Thoracic aorta (tissue), 2 donors: ENCODE results near the gene DYSF. TPM values are rescaled to one million over a fixed set of nuclear protein-coding genes. Genes with fewer than 3 reads are reported as not detected.

ENCODE experiments used
- ATAC-seq: fragments of 150-250 bp; one replicate; pipeline ENCODE4 v1.8.0; 2017; ENCODE audit warnings: low read depth; ENCODE audit not compliant: insufficient number of reproducible peaks, low FRiP score
- DNase-seq: peaks from one replicate; pipeline ENCODE4 v3.0.0-alpha.2; 2020; ENCODE audit warnings: low spot score
- H3K27ac ChIP-seq, 2 donors: fragments of 200-600 bp; sonication (generic); 1 replicate in 1 of 2; 2 replicates in 1 of 2; pipeline ENCODE4 v1.5.1; 2016; ENCODE audit warnings: mild to moderate bottlenecking in 2 of 2, moderate library complexity in 2 of 2
- H3K27me3 ChIP-seq: fragments of 200-600 bp; sonication (generic); replicated peaks from 2 replicates; pipeline ENCODE4 v1.6.0; 2016; ENCODE audit warnings: mild to moderate bottlenecking; ENCODE audit not compliant: insufficient read depth
- H3K36me3 ChIP-seq: fragments of 200-600 bp; sonication (generic); one replicate; pipeline ENCODE4 v1.5.1; 2016
- H3K4me1 ChIP-seq, 2 donors: fragments of 200-600 bp; sonication (generic); 1 replicate in 1 of 2; 2 replicates in 1 of 2; pipeline versions ENCODE4 v1.5.1 to v1.6.0; 2016; ENCODE audit warnings: low read depth in 2 of 2, mild to moderate bottlenecking in 1 of 2; ENCODE audit not compliant: control insufficient read depth in 1 of 2
- H3K4me3 ChIP-seq: fragments of 200-600 bp; sonication (generic); 2 replicates; pipeline ENCODE4 v1.5.1; 2016; ENCODE audit warnings: mild to moderate bottlenecking
- H3K9me3 ChIP-seq: fragments of 200-600 bp; sonication (generic); 2 replicates; pipeline ENCODE4 v1.5.1; 2016
- total RNA-seq, 2 donors: library from RNA; depleted of rRNA; stranded (reverse); fragments of >200 nt; gene quantifications; one replicate each; pipeline versions ENCODE4 v1.1.0 to v1.2.3, GENCODE V29; 2016
- TF ChIP-seq, protein P1 (sequence below): fragments of 200-600 bp; sonication (generic); IDR thresholded peaks from one replicate; pipeline ENCODE4 v1.5.1; 2019; ENCODE audit warnings: antibody characterized with exemption

Gene DYSF
- total RNA-seq, 2 donors from 2014 or later: 13.0 to 15.2 TPM

DNA sequence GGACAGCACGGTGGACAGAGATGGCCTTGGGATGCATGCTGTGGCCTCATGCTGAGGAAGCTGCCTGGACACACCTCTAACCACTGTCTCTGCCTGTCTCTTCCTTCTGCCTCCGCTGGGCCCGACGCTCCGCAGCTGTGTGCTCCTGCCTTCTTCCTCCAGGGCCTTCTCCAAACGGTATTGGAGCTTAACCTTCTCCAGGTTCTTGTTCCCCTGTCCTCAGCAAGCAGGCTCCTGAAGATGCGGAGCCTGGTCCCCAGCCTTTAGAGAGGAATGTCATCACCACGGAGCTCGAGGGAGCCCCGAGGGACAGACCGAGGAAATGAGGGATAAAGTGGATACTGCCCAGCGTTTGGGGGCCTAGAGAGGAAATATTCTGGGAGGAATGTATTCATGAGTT is 155.1 kb downstream of the DYSF start:
- H3K27ac ChIP-seq: no peak overlapping the region
- DNase-seq (no peak), ATAC-seq (no peak)
- H3K36me3 ChIP-seq: no peaks in the 10 kb centered on the region
- no peak overlapping the region for H3K4me3 ChIP-seq
- H3K9me3 ChIP-seq: no peaks in the 10 kb centered on the region
- TF ChIP-seq, protein P1, sequence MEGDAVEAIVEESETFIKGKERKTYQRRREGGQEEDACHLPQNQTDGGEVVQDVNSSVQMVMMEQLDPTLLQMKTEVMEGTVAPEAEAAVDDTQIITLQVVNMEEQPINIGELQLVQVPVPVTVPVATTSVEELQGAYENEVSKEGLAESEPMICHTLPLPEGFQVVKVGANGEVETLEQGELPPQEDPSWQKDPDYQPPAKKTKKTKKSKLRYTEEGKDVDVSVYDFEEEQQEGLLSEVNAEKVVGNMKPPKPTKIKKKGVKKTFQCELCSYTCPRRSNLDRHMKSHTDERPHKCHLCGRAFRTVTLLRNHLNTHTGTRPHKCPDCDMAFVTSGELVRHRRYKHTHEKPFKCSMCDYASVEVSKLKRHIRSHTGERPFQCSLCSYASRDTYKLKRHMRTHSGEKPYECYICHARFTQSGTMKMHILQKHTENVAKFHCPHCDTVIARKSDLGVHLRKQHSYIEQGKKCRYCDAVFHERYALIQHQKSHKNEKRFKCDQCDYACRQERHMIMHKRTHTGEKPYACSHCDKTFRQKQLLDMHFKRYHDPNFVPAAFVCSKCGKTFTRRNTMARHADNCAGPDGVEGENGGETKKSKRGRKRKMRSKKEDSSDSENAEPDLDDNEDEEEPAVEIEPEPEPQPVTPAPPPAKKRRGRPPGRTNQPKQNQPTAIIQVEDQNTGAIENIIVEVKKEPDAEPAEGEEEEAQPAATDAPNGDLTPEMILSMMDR: no peak
- peaks cover 0 to 2% of the 10 kb centered on the region in 2 donors for H3K4me1 ChIP-seq
- no peaks in the 10 kb centered on the region for H3K27me3 ChIP-seq

DNA sequence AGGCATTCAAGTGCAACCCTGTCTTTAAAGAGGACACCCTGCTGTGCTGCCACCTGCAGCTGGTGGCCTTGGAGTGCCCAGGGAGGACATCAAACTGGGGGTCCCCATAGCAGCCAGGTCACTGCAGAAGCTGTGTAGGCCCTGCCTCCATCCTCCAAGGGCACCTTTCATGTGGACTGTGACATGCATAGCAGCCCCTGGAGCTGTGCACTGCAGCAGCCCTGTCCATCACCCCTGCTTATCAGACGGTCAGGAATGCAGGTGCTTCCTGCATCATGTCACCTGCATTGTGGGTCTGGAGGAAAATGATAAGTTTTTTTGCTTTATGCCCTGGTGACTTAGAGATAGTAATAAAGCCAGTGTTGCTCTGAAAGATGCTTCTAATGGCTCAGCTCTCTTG is 155.7 kb downstream of the DYSF start:
- no peaks in the 10 kb centered on the region for H3K27me3 ChIP-seq
- H3K9me3 ChIP-seq: no peaks in the 10 kb centered on the region
- no peaks in the 10 kb centered on the region for H3K36me3 ChIP-seq
- TF ChIP-seq, protein P1: no peak
- no peak overlapping the region for H3K4me3 ChIP-seq
- H3K4me1 ChIP-seq: peaks cover 0 to 8% of the 10 kb centered on the region in 2 donors
- DNase-seq: no peak
- no peak for ATAC-seq
- no peak overlapping the region for H3K27ac ChIP-seq

DNA sequence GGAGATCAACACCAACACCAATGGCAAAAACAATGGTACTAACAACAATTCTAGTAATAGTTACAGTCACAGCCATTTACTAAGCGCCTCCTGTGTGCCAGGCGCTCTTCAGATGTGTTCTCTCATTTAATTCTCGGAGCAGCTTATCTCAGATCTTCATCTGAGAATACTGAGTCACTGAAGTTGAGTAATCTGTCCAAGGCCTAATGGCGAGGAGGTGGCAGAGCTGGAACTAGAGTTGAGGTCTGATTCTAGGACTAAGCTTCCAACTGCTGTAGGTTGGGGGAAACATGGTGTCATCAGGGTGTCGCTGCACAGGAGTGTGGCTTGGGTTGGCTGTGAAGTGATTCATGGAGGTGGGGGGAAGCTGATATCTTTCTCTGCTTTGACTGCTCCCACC is 156.1 kb downstream of the DYSF start:
- no peaks in the 10 kb centered on the region for H3K9me3 ChIP-seq
- H3K4me3 ChIP-seq: no peak overlapping the region
- TF ChIP-seq, protein P1: no peak
- no peak for ATAC-seq
- no peak overlapping the region for H3K27ac ChIP-seq
- no peak for DNase-seq
- H3K36me3 ChIP-seq: no peaks in the 10 kb centered on the region
- peaks cover 3 to 12% of the 10 kb centered on the region in 2 donors for H3K4me1 ChIP-seq
- no peaks in the 10 kb centered on the region for H3K27me3 ChIP-seq

DNA sequence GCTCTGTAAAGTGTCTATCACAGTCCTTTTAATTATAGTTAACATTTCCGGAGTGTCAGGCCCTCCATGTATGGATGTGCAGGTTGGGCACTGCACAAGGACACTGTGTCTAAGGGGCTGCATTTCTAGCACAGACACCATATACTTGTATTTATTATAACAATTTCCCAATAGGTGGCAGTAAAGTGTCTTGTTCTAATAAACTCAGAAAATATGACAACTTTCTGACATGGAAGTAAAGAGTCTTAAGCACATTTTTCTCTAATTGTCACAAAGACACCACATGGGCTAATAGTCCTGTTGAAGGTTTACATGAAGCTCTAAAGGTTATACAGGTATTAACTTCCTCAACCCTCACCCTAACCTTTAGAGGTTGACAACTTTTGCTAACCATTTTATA is 156.6 kb downstream of the DYSF start:
- no peaks in the 10 kb centered on the region for H3K36me3 ChIP-seq
- no peak overlapping the region for H3K27ac ChIP-seq
- H3K27me3 ChIP-seq: no peaks in the 10 kb centered on the region
- H3K4me1 ChIP-seq: peaks cover 8 to 17% of the 10 kb centered on the region in 2 donors
- ATAC-seq (no peak), DNase-seq (no peak)
- no peak overlapping the region for H3K4me3 ChIP-seq
- H3K9me3 ChIP-seq: no peaks in the 10 kb centered on the region
- TF ChIP-seq, protein P1: peak; percentile 36

DNA sequence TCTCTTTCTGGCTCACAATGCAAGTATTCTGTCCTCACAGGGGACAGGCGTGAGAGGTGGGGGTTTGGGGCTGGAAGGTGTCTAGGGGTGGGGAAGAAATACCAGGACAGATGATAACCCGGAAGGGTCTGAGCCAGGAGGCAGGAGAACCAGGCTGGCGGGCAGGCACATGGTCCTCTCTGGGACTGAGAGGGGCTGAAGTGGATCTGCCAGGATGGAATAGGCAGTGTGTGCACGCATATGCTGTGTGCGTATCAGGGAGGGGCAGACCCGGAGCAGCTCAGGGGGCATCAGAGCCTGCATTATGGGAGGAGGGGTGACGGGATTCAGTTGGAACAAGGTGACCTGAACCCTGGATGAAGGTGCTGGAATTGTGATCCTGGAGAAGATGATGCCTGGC is 157.3 kb downstream of the DYSF start:
- Histone ChIP-seq H3K4me1 (peaks cover 15 to 24% of the 10 kb centered on the region in 2 donors), H3K9me3 (no peaks in the 10 kb centered on the region), H3K36me3 (no peaks in the 10 kb centered on the region), H3K27me3 (no peaks in the 10 kb centered on the region), H3K4me3 (no peak overlapping the region), H3K27ac (no peak overlapping the region)
- ATAC-seq (no peak), DNase-seq (no peak)
- TF ChIP-seq, protein P1: no peak
